HG03457 (cell line): ENCODE measurements around the gene OLFML2A.
A peak's percentile ranks its signal among the peaks of the same experiment; 100 is the strongest.
"Not testable (repeated sequence)": the region's sequence is repeated elsewhere in the genome, so short reads cannot be mapped to it uniquely, and the experiment has no call there.

ENCODE experiments used
- ATAC-seq: cut with Tn5 transposase; IDR thresholded peaks from one replicate; pipeline ENCODE4 v1.9.1; 2021; ENCODE audit warnings: moderate number of reproducible peaks; ENCODE audit not compliant: unreplicated experiment

The OLFML2A gene

DNA sequence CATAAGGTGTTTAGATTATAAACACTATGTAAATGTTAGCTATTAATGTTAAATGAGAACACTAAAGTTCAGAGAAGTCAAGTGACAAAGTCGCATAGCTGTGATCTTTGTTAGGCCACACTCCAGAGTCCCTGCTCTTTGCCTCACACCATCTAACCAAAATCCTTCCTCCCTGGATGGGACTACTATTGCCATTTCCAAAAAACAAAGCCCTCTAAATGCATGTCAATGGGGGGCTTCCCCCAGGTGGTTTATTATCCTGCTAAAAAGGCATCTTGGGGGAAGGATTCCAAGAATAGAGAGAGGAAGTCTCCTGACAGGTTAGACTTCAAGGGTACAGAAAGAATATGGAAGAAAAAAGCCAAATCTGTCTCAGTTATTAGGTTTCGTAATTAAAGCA is 16.2 kb upstream of the OLFML2A start:
- ATAC-seq: no peak

DNA sequence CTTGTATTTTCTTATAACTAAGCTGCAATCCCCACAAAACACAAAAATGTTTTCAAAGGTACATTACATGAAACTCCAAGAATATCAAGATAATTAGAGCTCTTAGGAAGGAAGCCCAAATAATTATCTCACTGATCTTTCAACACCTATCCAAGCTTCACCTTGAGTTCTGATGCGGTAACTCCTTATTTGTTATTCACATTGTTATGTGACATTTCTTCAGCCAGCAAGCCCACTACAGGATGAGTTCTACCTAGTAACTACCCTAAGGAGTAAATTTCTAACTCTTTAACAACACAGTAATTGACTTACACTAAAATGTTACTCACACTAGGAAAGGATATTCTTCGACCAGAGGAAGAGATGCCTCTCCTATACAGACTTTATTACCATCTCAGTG is 15.7 kb upstream of the OLFML2A start:
- ATAC-seq: no peak

DNA sequence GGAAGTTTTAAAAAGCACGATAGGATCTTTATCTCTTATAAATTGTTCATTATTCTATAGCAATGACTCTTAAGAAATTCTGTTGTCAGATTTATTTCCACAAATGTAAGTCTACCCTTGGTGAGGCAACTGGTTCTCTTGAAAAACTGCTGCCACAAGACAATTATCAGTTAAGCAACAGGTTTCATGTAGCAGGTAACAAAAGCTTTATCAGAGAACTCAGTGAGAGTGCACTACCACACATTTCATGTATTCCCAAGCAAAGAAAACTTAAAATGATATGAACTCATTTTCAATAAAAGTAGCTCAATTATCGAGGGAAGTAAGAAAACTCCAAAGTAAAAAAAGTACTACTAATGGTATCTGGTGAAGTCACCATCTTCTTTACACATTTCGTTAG is 15.2 kb upstream of the OLFML2A start:
- no peak for ATAC-seq

DNA sequence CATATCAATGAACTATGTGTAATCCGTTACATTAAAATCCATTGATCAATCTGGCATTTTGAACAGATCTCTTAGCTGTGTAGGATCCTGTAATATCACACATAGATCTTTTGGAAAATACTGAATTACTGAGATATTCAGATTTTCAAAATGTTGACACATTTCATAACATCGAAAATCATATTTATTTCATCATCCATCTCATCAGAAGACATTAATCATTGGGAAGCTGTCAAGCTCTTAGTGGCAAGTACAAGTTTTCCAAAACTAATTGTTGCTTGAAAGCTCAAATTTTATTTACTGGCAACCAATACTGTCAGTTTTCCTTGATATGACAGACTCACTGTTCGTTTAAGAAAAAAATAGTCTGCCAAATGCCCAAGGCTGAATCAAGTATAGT is 14.3 kb upstream of the OLFML2A start:
- no peak for ATAC-seq

DNA sequence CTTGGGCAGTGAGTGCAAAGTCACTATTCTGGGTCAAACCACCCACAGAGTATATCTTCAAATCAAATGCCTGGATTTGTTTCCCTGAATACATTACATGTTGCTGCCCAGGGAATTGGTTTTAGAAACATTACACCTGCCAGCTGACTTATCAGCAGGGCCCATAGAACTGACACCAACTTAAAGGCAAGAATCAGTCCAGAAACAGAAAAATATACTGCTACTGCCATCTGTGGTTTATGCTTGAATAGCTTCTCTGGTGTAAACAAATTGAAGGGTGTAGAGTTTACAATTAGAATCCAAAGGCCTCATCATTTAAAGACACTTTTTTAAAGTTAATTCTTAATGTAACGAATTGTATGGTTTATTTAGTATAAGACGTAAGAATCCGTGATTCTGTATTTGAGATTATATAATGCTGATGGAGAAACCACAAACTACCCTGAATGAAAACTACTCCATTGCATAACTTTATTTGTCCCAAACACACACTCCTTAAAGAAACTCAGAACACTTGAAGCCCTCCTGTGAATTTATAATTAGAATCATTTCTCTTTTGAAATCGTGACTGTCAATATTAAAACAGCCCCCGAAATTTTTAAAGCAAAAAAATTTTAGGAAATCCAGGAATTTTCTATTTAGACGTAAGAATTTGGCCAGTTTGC is 12.0 kb upstream of the OLFML2A start:
- no peak for ATAC-seq

GRCh38 chr9:124765439-124765835 is 11.5 kb upstream of the OLFML2A start:
- ATAC-seq: no peak

GRCh38 chr9:124766326-124766725 is 10.6 kb upstream of the OLFML2A start:
- no peak for ATAC-seq

DNA sequence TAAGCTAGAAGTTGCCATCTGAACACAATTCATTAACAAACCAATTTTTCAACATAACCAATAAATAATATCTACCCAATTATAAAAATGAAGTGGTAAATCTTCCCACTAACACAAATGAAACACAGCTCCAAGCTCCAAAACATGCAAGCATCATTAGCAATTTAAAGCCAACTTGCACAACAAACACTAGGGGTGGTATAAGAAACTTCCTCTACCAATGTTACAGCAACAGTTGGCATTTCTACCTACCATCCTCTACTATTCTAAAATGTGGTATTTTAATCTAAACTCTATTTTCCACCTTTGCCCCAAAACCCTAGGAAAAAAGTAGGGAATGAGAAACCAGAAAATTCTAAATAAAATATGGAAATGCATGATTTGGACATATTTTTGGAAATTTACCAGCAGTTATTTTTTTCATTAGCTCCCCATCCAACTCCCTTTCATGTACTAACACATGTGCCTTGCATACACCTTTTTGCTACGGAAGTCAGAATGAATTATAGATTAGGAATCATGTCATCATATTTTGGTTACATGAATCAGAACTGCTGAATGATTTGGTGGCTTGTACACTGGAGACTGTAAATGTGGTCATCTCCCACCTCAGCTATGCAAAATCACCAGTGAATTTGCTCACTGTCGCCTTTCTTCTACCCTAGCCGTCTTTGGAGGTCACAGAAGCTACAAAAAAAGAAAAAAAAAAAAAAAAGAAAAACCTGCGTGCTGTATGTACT is 9.9 kb upstream of the OLFML2A start:
- no peak for ATAC-seq

GRCh38 chr9:124767821-124768220 is 9.1 kb upstream of the OLFML2A start:
- ATAC-seq: no peak

- ATAC-seq: no peak
Measured at GRCh38 chr9:124768334-124768733, 8.6 kb upstream of the OLFML2A start.

DNA sequence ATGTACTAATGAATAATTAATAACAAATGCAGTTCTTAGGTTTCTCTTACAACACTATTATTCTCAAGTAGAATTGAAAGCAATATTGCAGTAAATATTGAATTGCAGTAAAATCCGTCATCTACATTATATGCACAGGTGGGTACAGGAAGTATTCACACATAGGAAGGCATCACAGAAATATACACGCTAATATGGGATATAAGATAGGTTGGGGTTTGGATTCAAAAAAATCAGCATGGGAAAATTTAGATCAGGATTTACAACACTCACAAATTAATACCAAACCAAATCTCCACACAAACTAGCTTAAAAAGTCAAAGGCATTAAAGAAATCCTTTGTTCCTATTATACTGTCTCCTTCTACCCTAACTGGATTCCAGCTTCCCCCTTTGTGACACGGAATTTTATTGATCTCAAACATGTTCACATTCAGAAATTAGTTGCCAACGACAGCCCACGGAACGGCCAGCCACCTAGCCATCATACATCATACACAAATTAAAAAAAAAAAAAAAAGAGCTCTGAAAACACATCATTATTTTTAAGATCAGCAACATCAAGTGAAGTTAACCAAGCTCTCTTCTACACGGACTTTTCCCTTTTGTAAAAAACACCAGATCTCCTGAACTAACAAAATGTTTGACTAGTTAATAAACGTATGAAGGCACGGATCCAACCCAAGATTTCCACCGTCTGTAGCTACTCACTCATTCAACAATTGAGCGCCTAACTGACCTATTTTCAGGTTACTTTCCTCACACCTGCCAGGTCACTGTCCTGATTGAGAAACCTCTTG is 8.0 kb upstream of the OLFML2A start:
- no peak for ATAC-seq

GRCh38 chr9:124769549-124770358 is 7.2 kb upstream of the OLFML2A start:
- ATAC-seq: no peak

DNA sequence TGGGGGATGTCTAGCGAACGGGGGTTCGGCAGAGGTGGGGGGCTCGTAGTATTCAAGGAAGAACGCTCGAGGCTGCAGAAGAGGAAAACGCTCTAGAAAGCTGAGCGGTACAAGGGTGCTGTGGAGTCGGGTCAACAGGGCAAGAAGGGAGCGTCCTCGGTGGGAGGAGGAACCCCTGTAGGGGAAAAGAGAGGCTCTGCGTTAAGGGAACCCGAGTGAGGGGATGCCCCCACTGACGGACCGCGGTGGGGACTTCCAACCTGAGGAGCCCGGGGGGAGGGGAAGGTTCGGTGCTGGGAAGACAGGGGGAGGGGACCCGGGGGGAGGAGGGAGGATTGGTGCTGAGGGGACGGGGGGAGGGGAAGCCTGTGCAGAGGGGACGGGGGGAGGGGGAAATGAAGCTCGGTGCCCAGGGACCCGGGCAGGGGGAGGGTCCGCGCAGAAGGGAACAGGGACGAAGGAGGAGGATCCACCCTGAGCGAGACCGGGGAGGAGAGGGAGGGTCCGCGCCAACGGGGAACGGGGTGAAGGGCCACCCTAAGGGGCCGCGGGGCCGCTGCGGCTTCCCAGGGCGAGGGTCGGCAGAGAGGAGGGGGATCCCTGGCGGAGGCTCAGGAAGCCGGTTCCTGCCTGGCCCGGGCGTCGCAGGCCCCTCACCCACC is 6.4 kb upstream of the OLFML2A start:
- ATAC-seq: no peak

DNA sequence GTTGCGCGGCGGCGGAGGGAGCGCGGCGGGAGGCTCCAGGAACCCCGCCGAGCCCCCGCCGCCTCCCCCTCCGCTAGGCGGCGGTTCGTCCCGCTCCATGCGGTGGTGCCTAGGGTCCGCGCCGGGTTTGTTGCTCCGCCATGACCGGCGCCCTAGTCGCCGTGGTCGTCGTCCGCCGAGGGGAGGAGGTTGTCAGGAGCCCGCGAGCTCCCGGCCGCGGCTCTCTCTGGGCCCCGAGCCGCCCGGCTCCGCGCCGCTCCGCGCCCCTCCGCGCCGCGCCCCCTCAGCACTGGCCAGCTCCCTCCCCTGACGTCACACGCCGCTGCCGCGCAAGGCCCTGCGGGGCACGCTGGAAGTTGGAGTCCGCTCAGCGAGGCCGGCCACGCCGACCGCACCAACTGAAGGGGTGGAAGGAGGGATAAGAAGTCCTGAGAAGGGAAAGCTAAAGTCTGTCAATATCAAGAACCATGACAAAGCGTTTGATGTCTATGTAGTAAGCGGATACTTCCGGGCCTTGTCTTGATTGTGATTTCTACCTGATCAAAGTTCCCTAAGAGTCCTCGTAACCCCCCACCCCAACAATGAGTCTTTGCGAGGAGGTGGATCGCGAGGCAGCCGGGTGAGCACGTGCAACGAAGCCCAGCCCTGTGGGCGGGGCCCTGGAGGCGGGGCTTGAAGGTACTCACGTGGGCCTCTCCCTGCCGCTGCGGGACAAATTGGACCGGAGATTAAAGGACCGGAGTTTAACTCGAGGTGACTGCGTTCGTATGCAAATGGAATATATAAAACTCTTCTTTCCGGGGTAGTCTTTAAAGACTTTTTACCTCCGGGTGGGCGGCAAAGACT is 5.7 kb upstream of the OLFML2A start, which contains the start of gene NR6A1:
Gene NR6A1 (minus strand): TSS at position 291 of the 846 bp plus-strand sequence.
- peak; percentile 88 for ATAC-seq

GRCh38 chr9:124771867-124772679 is 4.9 kb upstream of the OLFML2A start:
- ATAC-seq: no peak

GRCh38 chr9:124772877-124773276 is 4.1 kb upstream of the OLFML2A start:
- not testable (repeated sequence) for ATAC-seq

GRCh38 chr9:124773473-124774128 is 3.3 kb upstream of the OLFML2A start:
- no peak for ATAC-seq
